Activated T-cell treated with anti-CD3 and anti-CD28 coated beads, Interleukin-2, amount 50 U/mL, for 48 hours (primary cell): ENCODE results near the gene LIMD2.
A peak's percentile ranks its signal among the peaks of the same experiment; 100 is the strongest.
"Not testable (repeated sequence)": the region's sequence is repeated elsewhere in the genome, so short reads cannot be mapped to it uniquely, and the experiment has no call there.

Experiments used
- DNase-seq, 2 experiments: peaks; one replicate each; pipeline ENCODE4 v3.0.0-alpha.2; 2020

LIMD2 gene

GRCh38 chr17:63699638-63700527 is at the start of gene LIMD2:
TSS of gene LIMD2 (minus strand) at chr17:63700125. CDS start at chr17:63699298, 827 bp downstream.
- peak; percentile 82 to 85 for DNase-seq

GRCh38 chr17:63741408-63742173 is 41.7 kb upstream of the LIMD2 start, which contains the start of gene STRADA:
TSS of gene STRADA (minus strand) at chr17:63741799. CDS start at chr17:63728369, 13,430 bp downstream.
- DNase-seq = peak; percentile 98 to 99

- no peak for DNase-seq
These were observed 41.1 kb upstream of the LIMD2 start for GRCh38 chr17:63741143-63741407.

- no peak for DNase-seq
These were observed 40.7 kb upstream of the LIMD2 start for GRCh38 chr17:63740464-63741142.

- DNase-seq = no peak
These were observed 35.8 kb upstream of the LIMD2 start for GRCh38 chr17:63735691-63736090.

- DNase-seq = no peak
These were observed 22.5 kb upstream of the LIMD2 start for GRCh38 chr17:63722403-63722802.

- not testable (repeated sequence) for DNase-seq
These were observed 20.3 kb upstream of the LIMD2 start for GRCh38 chr17:63720194-63720593.

- no peak for DNase-seq
These were observed 19.1 kb upstream of the LIMD2 start for GRCh38 chr17:63718988-63719387.

GRCh38 chr17:63716426-63716825 is 16.5 kb upstream of the LIMD2 start:
- DNase-seq = no peak

- no peak for DNase-seq
These were observed 14.8 kb upstream of the LIMD2 start for GRCh38 chr17:63714550-63715277.

GRCh38 chr17:63709110-63709509 is 9.2 kb upstream of the LIMD2 start:
- no peak for DNase-seq

- DNase-seq = no peak
These were observed 7.2 kb upstream of the LIMD2 start for GRCh38 chr17:63707151-63707550.

GRCh38 chr17:63706336-63707082 is 6.6 kb upstream of the LIMD2 start:
- DNase-seq = no peak

- DNase-seq = no peak
These were observed 5.7 kb upstream of the LIMD2 start for GRCh38 chr17:63705657-63706056.

GRCh38 chr17:63704836-63705235 is 4.9 kb upstream of the LIMD2 start:
- no peak for DNase-seq

GRCh38 chr17:63704259-63704576 is 4.3 kb upstream of the LIMD2 start:
- no peak for DNase-seq

- no peak for DNase-seq
These were observed 3.8 kb upstream of the LIMD2 start for GRCh38 chr17:63703556-63704258.

- no peak for DNase-seq
These were observed 3.1 kb upstream of the LIMD2 start for GRCh38 chr17:63703029-63703428.

- no peak for DNase-seq
These were observed 2.7 kb upstream of the LIMD2 start for GRCh38 chr17:63702721-63703015.

- peak; percentile 81 for DNase-seq
These were observed 2.2 kb upstream of the LIMD2 start for GRCh38 chr17:63701868-63702720.

- peak in 1 of 2 experiments; percentile 66 for DNase-seq
These were observed 1.5 kb upstream of the LIMD2 start for GRCh38 chr17:63701456-63701820.
